Measurements from ENCODE around the gene TTLL13.
A peak's percentile ranks its signal among the peaks of the same experiment; 100 is the strongest.

DNA sequence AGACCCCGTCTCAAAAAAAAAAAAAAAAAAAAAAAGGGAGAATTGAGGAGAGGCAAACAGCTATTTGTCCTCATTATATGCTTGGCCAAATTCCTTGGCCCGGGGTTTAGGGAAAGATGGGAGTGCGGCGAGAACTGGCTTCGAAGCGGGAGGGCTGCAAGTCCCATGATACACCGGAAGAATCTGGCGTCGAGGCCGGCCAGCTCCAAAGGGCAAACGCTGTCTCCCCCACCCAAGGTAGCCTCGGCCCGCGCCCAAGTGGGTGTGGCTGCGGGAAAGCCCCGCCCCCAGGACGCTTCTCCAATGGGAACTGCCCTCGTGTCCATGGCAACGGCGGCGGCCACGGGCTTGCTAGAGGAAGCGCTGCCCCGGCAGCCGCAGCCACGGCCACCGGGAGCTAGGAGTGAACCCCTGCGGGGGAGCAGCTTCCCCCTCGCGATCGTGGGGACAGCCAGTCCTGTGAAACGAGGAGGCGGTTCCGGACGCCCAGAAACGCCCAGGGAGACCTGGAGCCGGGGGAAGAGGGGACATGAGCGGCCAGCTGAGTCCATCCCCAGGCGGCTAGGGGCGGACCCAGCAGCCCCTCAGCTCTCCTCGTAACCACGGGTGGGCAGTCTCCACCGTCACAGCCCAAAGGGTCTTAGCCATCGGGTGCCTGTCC, at the start of gene TTLL13:
- peak in 1 of 3 experiments; percentile 13 for TF ChIP-seq YY1 (IDR thresholded peaks at IDR 0.05; ENCODE audit: borderline replicate concordance in 1 of 3, control insufficient read depth in 1 of 3, extremely low read depth in 1 of 3, insufficient read depth in 3 of 3, insufficient read length in 1 of 3, insufficient replicate concordance in 2 of 3, low read depth in 1 of 3, low read length in 2 of 3)
- TF ChIP-seq FOXP1 (CRISPR knock-in tag; IDR thresholded peaks at IDR 0.05): peak; percentile 78; the same call in 1 of the 2 replicates
- TF ChIP-seq, protein P1, sequence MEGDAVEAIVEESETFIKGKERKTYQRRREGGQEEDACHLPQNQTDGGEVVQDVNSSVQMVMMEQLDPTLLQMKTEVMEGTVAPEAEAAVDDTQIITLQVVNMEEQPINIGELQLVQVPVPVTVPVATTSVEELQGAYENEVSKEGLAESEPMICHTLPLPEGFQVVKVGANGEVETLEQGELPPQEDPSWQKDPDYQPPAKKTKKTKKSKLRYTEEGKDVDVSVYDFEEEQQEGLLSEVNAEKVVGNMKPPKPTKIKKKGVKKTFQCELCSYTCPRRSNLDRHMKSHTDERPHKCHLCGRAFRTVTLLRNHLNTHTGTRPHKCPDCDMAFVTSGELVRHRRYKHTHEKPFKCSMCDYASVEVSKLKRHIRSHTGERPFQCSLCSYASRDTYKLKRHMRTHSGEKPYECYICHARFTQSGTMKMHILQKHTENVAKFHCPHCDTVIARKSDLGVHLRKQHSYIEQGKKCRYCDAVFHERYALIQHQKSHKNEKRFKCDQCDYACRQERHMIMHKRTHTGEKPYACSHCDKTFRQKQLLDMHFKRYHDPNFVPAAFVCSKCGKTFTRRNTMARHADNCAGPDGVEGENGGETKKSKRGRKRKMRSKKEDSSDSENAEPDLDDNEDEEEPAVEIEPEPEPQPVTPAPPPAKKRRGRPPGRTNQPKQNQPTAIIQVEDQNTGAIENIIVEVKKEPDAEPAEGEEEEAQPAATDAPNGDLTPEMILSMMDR (IDR thresholded peaks at IDR 0.05 in 2 of 3, conservative IDR thresholded peaks at IDR 0.05 in 1 of 3; ENCODE audit: insufficient read depth in 2 of 3, low read depth in 1 of 3, low read length in 3 of 3): 0 out of 6 replicates have a peak, but pooled peaks of 1 of the 3 experiments have one; percentile 7
- TF ChIP-seq FOS (IDR thresholded peaks at IDR 0.05; ENCODE audit: extremely low read depth, insufficient read length): no peak
- no peak for TF ChIP-seq RAD51 (IDR thresholded peaks at IDR 0.05; ENCODE audit: borderline replicate concordance, low read depth)
- TF ChIP-seq FUS (optimal IDR thresholded peaks at IDR 0.05; ENCODE audit: low read depth, low read length): no peak
- TF ChIP-seq ZNF165 (CRISPR knock-in tag; IDR thresholded peaks at IDR 0.05; ENCODE audit: borderline replicate concordance): no peak
- TF ChIP-seq, protein P2, sequence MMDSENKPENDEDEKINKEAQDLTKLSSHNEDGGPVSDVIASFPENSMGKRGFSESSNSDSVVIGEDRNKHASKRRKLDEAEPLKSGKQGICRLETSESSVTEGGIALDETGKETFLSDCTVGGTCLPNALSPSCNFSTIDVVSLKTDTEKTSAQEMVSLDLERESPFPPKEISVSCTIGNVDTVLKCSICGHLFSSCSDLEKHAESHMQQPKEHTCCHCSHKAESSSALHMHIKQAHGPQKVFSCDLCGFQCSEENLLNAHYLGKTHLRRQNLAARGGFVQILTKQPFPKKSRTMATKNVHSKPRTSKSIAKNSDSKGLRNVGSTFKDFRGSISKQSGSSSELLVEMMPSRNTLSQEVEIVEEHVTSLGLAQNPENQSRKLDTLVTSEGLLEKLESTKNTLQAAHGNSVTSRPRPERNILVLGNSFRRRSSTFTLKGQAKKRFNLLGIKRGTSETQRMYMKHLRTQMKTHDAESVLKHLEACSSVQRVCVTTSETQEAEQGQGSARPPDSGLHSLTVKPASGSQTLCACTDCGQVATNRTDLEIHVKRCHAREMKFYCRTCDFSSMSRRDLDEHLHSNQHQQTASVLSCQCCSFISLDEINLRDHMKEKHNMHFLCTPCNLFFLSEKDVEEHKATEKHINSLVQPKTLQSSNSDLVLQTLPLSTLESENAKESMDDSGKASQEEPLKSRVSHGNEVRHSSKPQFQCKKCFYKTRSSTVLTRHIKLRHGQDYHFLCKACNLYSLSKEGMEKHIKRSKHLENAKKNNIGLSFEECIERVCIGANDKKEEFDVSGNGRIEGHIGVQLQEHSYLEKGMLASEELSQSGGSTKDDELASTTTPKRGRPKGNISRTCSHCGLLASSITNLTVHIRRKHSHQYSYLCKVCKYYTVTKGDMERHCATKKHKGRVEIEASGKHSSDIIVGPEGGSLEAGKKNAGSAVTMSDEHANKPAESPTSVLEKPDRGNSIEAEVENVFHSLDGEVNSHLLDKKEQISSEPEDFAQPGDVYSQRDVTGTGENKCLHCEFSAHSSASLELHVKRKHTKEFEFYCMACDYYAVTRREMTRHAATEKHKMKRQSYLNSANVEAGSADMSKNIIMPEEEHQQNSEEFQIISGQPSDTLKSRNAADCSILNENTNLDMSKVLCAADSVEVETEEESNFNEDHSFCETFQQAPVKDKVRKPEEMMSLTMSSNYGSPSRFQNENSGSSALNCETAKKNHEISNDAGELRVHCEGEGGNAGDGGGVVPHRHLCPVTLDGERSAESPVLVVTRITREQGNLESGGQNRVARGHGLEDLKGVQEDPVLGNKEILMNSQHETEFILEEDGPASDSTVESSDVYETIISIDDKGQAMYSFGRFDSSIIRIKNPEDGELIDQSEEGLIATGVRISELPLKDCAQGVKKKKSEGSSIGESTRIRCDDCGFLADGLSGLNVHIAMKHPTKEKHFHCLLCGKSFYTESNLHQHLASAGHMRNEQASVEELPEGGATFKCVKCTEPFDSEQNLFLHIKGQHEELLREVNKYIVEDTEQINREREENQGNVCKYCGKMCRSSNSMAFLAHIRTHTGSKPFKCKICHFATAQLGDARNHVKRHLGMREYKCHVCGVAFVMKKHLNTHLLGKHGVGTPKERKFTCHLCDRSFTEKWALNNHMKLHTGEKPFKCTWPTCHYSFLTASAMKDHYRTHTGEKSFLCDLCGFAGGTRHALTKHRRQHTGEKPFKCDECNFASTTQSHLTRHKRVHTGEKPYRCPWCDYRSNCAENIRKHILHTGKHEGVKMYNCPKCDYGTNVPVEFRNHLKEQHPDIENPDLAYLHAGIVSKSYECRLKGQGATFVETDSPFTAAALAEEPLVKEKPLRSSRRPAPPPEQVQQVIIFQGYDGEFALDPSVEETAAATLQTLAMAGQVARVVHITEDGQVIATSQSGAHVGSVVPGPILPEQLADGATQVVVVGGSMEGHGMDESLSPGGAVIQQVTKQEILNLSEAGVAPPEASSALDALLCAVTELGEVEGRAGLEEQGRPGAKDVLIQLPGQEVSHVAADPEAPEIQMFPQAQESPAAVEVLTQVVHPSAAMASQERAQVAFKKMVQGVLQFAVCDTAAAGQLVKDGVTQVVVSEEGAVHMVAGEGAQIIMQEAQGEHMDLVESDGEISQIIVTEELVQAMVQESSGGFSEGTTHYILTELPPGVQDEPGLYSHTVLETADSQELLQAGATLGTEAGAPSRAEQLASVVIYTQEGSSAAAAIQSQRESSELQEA (IDR thresholded peaks at IDR 0.05; ENCODE audit: low read depth): no peak
- peak; percentile 67 for TF ChIP-seq POLR2A (conservative IDR thresholded peaks at IDR 0.05)

Data from K562 (cell line).